ENCODE results near the gene ORC5.
A peak's percentile ranks its signal among the peaks of the same experiment; 100 is the strongest.
"Not testable (repeated sequence)": the region's sequence is repeated elsewhere in the genome, so short reads cannot be mapped to it uniquely, and the experiment has no call there.

ORC5 gene

DNA sequence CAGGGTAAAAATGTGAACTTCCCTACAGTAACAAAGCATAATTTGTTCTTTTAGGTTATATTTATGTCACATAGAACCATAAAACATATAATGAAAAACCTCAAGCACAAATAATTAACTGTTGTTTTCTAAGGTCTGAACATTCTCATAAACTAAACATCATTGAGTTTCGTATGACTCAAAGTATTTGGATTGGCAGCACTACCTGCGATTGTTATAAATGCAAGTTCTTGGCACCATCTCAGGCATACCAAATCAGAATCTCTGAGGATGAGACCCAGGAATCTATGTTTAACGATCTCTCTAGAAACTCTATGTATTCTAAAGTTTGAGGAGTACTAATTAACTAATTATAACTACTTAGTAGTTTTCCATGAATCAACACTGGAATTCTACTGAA is 22.5 kb downstream of the ORC5 start:
- DNase-seq (ENCODE audit: low spot score), result no peak

DNA sequence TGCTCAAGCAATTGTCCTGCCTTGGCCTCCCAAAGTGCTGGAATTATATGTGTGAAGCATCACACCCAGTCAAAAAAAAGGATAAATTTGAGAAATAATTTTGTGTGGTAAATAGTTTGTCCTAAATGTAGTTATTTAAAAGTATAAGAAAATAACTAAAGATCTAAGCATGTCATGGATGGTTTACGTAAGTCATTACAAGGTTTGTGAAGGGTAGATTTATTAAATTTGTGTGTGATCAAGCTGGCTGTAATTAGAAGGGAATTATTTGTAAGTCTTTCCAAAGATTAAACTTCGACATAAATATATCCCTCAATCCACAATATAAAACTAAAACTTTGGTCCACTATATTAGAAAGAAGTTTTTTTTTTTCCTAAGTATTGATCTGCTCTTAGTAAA is 28.6 kb downstream of the ORC5 start:
- no peak for DNase-seq (ENCODE audit: low spot score)

DNA sequence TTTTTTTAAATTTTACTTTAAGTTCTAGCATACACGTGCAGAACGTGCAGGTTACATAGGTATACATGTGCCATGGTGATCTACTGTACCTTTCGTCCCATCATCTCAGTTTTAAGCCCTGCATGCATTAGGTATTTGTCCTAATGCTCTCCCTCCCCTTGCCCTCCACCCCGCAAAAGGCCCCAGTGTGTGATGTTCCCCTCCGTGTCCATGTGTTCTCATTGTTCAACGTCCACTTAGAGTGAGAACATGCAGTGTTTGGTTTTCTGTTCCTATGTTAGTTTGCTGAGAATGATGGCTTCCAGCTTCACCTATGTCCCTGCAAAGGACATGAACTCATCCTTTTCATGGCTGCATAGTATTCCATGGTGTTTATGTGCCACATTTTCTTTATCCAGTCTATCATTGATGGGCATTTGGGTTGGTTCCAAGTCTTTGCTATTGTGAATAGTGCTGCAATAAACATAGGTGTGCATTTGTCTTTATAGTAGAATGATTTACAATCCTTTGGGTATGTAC is 30.2 kb downstream of the ORC5 start:
- not testable (repeated sequence) for DNase-seq (ENCODE audit: low spot score)

DNA sequence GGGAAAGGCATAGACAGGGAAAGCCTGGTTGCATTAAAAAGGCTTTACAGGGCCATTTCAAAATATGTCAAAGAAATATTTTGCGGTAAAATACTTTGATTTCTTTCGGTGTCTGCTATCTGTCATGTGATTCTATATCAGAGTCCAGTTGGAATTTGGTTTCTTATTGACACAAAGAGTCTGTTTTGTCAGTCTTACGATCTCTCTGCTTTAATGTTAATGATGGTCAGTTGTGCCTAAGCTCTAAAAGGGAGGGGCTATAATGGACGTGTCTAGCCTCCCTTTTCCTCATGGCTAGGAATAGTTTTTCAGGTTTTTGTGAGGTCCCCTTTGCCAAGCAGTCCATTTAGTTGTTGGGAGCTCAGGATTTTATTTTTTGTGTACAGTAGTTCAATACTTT is 31.5 kb downstream of the ORC5 start:
- no peak for DNase-seq (ENCODE audit: low spot score)

DNA sequence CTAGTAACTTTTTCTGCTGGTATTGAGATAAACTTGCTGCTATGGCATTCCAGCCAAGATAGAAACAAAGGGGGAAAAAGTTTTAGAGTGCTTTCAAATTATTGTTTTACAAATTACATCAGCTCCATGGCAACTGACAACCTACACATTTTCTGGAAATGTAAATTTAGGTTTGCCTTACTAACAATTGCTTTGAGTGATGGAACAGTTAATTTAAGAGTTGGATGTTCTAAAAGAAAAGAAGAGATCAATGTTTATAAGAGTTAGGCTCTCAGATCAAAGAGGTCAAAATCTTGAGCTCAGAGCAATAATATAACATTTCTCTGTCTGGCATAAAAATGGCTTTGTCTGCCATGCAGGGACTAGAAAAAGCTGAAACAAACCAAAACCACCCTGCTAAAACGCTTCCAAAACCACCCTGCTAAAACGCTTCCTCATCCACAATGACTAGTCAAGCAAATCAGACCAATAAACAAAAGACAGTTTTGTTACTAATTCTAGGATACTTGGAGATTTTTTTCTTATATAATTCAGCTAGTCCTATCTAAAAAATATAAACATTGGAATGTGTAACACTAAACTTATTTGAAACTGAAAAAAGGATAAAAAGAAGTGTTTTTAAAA is 32.3 kb downstream of the ORC5 start:
- no peak for DNase-seq (ENCODE audit: low spot score)

DNA sequence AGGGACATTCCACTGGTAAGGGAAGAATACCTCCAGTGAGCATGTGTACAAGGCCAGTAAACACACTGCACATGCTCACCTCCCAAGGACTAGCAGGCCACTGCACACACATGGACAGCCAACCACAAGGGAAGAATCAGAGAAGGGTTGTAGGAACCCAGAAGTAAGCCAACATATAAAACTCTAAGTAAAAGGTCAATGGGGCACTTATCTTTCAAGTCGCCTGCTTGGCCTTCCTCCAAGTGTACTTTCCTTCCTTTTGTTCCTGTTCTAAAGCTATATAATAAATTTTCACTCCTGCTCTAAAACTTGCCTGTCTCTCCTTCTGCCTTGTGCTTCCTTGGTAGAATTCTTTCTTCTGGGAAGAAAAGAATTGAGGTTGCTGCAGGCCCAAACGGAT is 33.0 kb downstream of the ORC5 start:
- no peak for DNase-seq (ENCODE audit: low spot score)

DNA sequence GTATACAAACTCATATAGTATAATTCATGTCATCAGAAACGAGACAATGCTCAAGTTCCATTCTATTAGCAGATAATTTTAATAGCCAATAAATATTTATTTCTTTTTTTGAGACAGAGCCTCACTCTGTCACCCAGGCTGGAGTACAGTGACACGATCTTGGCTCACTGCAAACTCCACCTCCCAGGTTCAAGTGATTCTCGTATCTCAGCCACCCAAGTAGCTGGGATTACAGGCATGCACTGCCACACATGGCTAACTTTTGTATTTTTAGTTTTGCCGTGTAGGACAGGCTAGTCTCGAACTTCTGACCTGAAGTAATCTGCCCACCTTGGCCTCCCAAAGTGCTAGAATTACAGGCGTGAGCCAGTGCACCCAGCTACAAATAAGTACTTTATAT is 45.7 kb downstream of the ORC5 start:
- no peak for DNase-seq (ENCODE audit: low spot score)

DNA sequence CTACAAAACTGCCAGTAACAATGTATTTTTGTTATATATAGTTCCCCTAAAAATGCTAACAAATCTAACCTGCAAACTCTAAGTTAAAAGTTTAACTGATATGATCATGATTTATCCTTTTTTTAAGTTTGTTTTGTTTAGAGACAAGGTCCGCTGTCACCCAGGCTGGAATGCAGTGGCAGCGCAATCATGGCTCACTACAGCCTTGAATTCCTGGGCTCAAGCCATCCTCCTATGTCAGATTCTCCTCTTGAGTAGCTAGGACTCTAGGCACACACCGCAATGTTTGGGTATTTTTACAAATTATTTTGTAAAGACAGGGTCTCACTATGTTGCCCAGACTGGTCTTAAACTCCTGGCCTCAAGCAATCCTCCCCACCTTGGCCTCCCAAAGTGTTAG is 46.6 kb downstream of the ORC5 start:
- no peak for DNase-seq (ENCODE audit: low spot score)

DNA sequence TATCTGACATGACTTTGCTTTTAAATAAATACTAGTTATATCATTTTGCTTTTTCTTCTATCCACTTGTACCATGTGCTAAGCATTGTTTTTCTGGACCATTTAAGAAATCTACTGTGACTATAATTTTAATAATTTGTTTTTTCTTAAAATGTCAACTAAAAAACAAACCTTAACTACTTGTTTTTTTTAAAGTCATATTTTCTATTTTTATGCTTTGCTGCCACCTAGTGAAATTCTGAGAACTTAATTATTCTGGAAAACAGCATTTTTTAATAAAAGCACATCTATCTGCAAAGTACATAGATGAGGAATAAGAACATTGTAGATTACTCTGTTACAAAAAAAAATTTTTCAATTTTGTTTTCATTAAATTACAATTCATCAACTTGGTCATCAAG is 47.4 kb downstream of the ORC5 start:
- DNase-seq (ENCODE audit: low spot score), result peak; percentile 51

DNA sequence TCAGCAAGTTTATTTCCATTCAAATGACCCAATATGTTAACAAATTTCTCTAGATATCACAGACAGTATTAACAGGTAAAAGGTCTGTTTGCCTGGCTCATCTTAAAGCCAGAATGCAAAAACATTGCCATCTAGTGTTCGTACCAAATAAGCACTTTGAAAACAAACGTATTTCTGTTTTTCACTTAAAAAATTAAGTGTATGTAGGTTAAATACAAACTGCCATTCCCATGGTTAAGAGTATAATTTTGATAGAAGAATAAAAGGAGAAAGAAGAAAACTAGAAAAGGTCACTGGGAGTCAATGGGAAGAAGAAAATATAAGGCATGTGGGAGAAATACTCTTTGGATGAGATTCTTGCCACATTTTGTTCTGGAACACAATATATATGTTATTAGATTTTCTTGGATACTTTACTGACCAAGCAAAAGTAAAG is 51.0 kb downstream of the ORC5 start:
- peak; percentile 41 for DNase-seq (ENCODE audit: low spot score)

DNA sequence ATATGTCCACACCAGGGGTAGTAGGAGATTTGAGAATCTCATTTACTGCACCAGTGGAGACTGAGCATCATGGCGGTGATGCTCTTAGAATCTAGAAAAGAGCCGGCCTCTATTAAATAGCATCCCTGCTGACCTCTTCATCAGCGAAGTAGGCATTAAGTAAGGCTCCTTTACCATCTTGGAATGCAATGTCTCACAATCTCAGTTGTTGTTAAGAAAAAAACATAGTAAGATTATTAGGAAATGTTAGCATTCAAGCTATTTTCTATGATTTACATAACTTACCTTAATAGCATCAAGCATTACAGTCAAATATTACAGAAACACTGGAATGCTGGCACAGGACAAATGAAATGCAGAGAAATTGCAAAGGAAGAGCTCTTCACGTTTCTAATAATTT is 54.5 kb downstream of the ORC5 start:
- DNase-seq (ENCODE audit: low spot score), result no peak

DNA sequence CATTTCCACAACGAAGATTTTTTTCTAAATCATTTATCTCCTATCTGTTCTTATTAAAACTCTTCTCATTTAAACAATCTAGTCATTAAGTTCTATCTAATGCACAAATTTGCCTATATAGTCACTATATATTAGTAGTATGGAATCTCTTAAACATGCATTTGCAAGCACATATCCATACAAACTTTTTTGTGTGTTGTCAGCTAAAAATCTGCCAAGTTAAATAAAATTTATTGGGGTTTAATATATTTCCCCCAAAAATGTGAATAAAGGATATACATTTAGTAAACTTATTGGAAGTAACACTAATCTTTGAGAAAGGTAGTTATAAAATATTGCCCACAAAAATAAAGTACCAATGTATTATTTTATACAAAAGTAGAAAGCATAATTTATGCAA is 55.3 kb downstream of the ORC5 start:
- DNase-seq (ENCODE audit: low spot score), result no peak

DNA sequence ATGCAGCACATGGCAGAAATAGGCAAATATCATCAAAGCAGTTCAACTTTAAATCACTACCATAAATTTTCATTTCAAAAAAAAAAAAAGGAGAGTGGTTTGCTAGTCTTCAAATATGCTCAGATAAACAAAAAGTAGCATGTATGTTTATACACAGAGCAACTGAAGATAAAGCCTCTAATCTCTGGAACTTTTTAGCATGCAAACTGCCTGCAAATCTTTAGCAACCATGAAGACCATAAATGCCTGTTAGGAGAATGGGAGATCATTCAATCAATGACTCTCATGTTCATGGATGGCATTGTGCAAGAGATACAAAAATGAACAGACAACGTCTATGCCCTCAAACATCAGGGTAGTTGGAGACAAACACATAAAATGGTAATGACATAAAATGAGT is 57.3 kb downstream of the ORC5 start:
- DNase-seq (ENCODE audit: low spot score), result no peak

DNA sequence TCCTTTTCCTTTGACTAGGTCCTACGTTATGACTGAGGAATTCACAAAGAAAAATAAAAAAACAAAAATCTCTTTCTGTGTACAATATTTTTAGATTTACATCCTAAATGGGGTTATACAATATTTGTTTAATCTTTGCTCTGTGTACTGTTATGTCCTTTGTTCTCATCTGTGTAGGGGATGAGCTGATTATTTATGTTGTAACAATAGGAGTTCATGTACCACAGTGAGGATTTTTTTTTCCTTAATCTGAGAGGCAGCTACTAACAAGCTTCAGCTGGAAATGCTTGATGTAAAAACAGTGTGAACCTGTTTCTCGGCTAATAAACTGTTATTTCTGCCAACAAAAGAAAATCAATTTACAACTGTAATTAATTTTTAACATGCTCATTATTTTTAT is 58.0 kb downstream of the ORC5 start:
- DNase-seq (ENCODE audit: low spot score), result no peak

DNA sequence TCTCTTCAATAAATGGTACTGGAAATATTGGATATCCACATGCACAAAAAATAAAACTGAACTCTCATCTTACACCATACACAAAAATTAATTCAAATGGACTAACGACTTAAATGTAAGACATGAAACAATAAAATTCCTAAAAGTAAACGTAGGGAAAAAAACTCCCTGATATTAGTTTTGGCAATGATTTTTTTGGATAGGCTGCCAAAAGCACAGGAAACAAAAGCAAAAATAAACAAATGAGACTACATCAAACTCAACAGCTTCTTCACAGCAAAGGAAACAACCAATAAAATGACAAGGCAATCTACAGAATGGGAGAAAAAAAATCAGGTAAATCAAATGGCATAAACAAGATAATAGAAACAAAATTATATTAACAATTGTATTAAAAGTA is 65.7 kb downstream of the ORC5 start:
- DNase-seq (ENCODE audit: low spot score), result no peak

DNA sequence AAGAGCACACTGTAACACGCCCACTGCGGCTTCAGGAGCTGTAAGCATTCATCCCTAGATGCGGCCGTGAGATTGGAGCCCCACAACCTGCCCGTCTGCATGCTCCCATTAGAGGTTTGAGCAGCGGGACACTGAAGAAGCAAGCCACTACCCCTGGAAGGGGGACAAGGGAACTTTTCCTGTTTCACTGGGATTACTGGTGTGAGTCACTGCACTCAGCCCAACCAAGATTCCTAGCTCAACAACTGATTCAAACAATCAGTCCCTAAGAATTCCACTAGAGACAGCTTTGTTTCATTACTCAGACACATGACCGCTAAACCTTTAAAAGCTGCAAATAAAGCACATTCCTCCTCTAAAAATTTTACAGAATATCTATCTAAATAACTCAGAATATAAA is 69.8 kb downstream of the ORC5 start:
- no peak for DNase-seq (ENCODE audit: low spot score)

DNA sequence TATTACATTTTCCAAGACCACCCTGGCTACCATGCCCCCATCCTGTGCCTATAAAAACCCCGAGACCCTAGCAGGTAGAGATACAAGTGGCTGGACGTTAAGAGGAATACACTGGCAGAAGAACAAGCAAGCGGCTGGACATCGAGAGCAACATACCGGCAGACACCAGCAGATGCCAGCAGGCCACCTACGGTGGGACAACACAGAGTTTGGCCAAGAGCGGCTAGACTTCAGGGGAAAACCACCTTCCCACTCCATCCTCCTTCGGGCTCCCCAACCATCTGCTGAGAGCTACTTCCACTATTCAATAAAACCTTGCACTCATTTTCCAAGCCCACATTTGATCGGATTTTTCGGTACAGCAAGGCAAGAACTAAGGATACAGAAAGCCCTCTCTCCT is 70.3 kb downstream of the ORC5 start:
- no peak for DNase-seq (ENCODE audit: low spot score)

DNA sequence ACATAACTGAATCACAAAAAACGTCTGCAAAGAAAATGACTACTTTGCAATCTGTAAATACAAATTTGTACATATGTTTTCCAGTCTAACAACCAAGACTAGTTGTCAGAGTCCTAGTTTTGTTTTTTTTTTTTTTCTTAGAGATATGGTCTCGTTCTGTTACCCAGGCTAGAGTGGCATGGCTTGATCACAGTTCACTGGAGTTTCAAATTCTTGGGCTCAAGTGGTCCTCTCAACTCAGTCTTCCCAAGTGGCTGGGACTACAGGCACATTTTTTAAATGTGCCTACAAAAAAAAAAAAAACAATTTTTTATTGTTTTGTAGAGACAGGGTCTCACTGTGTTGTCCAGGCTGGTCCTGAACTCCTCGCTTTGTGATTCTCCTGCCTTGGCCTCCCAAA is 70.8 kb downstream of the ORC5 start:
- no peak for DNase-seq (ENCODE audit: low spot score)

DNA sequence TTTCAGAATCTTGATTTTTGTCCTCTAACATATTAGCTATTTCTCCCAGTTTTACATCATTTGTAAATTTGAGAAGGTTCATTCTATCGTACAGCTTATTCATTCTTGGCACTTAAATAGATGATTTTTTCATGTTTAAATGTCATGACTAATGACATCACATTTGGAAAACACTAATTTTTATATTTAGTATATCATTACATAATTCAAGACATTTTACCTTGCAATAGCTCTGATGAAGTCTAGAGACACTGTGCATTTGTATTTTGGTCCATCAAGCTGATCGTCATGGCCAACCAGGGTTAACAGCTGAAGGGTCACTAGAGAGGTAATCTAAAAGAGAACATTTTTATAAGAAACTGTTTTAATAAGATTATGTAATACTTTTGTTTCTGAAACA is 71.3 kb downstream of the ORC5 start:
- no peak for DNase-seq (ENCODE audit: low spot score)

DNA sequence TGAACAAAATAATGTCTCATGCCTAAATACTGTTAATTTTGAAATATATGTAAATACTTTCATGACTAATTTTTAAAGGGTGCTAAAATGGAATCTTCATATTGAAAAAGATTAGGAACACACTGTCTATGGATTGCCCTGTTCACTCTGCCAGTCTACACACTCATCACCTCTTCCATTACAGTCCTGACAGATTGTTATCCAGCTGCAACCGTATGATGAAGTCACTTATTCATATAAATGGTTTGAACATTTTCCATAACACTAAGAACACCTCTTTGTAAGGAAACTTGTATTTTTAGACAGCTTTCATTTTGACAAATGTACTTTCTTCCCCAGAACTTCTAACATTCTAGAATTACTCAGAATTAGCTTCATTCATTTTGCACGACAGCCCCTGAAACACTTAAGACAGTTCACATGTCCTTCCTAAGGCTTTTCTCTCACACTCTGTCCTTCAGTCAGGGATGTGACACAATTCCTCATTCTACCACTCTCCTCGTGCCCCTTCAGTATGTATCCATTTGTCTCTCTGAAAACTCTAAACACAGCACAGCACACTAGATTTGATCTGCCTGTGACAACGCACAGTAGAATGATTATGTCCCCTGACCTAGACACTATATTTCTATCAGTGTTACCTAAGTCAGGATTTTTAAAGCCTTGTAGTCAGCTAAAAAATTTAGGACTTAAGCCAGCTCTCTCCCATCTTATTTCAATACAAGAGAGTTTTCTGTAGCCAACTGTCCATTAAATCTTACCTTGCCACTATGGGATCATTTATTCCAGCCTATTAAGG is 71.9 kb downstream of the ORC5 start:
- DNase-seq (ENCODE audit: low spot score), result no peak

DNA sequence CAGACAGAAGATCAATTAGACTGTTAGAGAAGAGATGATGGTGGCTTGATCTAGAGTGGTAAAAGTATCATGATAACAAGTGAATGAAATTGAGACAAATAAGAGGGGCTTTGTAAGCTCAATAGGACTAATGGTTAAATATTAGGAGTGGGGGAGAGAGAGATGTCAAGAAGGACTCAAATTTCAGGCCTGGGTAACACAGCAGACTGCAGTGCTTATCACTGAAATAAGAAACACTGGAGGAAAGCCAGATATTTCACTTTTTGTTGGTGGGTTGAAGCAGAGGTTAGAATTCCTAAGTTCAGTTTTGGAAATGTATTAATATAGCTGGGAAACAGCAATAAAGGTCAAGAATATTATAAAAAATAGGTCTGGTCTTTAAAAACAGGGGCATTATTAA is 74.6 kb downstream of the ORC5 start:
- no peak for DNase-seq (ENCODE audit: low spot score)

DNA sequence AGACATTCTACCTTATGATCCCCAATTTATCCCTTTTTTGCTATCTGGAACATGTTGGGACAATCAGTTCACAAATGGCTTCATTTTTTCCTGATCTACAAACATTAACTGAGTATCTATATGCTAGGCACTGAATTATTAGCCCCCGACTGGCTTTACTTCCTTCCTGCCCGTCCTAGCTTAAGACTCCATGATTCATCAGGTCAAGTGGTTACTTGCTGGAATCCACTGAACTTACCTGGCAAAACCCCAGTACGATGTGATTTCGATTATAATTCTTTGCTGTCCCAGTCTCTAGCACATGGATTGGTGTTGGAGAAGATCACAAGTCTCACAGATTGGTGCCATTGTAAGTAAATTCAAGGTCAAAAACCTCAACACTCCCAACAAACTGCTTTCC is 77.1 kb downstream of the ORC5 start:
- DNase-seq (ENCODE audit: low spot score), result no peak

DNA sequence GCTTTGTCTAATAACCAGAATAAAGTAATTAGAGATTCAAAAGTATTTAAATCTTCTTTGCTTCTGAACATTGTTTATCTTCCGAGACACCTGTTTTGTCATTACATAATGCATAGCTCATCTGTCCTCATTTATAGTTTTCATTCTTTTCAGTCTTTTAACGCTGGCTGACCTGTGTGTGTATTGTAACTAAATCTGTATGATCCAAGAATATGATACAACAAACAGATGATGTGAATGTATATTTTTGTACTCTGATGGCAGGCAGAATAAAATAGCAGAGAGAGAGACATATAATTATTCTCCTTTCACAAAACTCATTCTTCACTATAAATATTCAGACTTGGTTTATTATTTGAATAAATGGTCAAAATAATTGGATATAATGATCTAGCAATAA is 80.6 kb downstream of the ORC5 start:
- DNase-seq (ENCODE audit: low spot score), result no peak

DNA sequence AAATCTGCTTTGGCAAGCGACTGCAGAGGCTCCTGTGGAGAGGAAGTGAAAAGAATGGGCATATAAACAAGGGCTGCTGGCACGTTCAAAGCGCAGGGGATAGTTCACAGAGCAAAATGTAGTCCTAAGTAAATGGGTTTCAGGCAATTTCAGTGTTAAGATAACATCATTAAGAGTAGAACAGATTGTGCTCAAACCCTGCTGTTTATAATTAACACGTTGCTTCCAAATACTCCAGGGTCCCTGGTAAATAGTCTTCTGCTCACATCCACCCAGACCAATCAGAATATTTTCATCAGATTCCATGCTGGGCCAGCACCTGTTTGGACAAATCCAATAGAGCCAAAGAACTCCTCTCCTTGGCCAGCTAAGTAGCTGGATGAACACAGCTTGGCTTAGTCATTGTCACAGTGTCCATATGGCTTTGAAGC is 81.4 kb downstream of the ORC5 start:
- no peak for DNase-seq (ENCODE audit: low spot score)
